ENCODE results near the gene IL31. TPM values are rescaled to one million over a fixed set of nuclear protein-coding genes. Genes with fewer than 3 reads are reported as not detected.
"Not testable (repeated sequence)": the region's sequence is repeated elsewhere in the genome, so short reads cannot be mapped to it uniquely, and the experiment has no call there.

IL31 gene
- total RNA-seq, 1 donor from 2014 or later, result not detected

- TF ChIP-seq CTCF (IDR thresholded peaks at IDR 0.05; ENCODE audit: partially characterized antibody, unreplicated experiment), result no peak
- no peaks in the 10 kb centered on the region for H3K36me3 Mint-ChIP-seq (ENCODE audit: unreplicated experiment)
- DNase-seq, result no peak
- peaks cover 8% of the 10 kb centered on the region for H3K9me3 Mint-ChIP-seq (ENCODE audit: unreplicated experiment)
- peaks cover 5% of the 10 kb centered on the region for H3K27me3 Mint-ChIP-seq (ENCODE audit: unreplicated experiment)
- no peak overlapping the region for H3K4me3 Mint-ChIP-seq (ENCODE audit: unreplicated experiment)
- H3K4me1 Mint-ChIP-seq (ENCODE audit: low read depth, unreplicated experiment), result peaks cover 3% of the 10 kb centered on the region
- H3K27ac Mint-ChIP-seq (ENCODE audit: unreplicated experiment), result no peak overlapping the region
Measured at GRCh38 chr12:122185079-122185478, 11.1 kb upstream of the IL31 start.

GRCh38 chr12:122184517-122184916 is 10.5 kb upstream of the IL31 start:
- Mint-ChIP-seq H3K4me3 (ENCODE audit: unreplicated experiment) (peak overlapping the region; percentile 52), H3K4me1 (ENCODE audit: low read depth, unreplicated experiment) (peaks cover 3% of the 10 kb centered on the region), H3K27ac (ENCODE audit: unreplicated experiment) (no peak overlapping the region), H3K36me3 (ENCODE audit: unreplicated experiment) (no peaks in the 10 kb centered on the region), H3K27me3 (ENCODE audit: unreplicated experiment) (peaks cover 5% of the 10 kb centered on the region), H3K9me3 (ENCODE audit: unreplicated experiment) (peaks cover 8% of the 10 kb centered on the region)
- no peak for DNase-seq
- no peak for TF ChIP-seq CTCF (IDR thresholded peaks at IDR 0.05; ENCODE audit: partially characterized antibody, unreplicated experiment)

DNA sequence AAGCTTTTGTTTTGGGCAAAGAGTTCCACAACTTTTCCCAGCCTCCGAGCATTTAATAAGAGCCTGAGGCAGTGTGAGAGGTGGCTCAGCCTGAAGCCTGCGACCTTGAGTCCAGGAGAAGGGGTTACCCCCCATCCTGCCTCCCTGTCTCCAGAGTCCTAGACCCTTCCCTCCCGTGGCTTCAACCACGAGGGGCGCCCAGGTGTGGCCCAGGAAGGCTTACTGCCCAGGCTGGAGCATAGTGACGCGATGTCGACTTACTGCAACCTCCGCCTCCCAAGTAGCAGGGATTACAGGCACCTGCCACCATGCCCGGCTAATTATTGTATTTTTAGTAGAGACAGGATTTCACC is 9.5 kb upstream of the IL31 start:
- Mint-ChIP-seq H3K27ac (ENCODE audit: unreplicated experiment) (no peak overlapping the region), H3K9me3 (ENCODE audit: unreplicated experiment) (peaks cover 13% of the 10 kb centered on the region), H3K4me3 (ENCODE audit: unreplicated experiment) (peak overlapping the region; percentile 49), H3K27me3 (ENCODE audit: unreplicated experiment) (peaks cover 9% of the 10 kb centered on the region), H3K4me1 (ENCODE audit: low read depth, unreplicated experiment) (peaks cover 3% of the 10 kb centered on the region), H3K36me3 (ENCODE audit: unreplicated experiment) (no peaks in the 10 kb centered on the region)
- TF ChIP-seq CTCF (IDR thresholded peaks at IDR 0.05; ENCODE audit: partially characterized antibody, unreplicated experiment), result no peak
- DNase-seq, result no peak

- H3K4me1 Mint-ChIP-seq (ENCODE audit: low read depth, unreplicated experiment), result peaks cover 3% of the 10 kb centered on the region
- DNase-seq, result peak; percentile 88
- H3K9me3 Mint-ChIP-seq (ENCODE audit: unreplicated experiment), result peaks cover 14% of the 10 kb centered on the region
- H3K27ac Mint-ChIP-seq (ENCODE audit: unreplicated experiment), result peak within 1 kb of the TSS; percentile 82
- H3K36me3 Mint-ChIP-seq (ENCODE audit: unreplicated experiment), result no peaks in the 10 kb centered on the region
- H3K4me3 Mint-ChIP-seq (ENCODE audit: unreplicated experiment), result peak within 1 kb of the TSS; percentile 79
- peaks cover 9% of the 10 kb centered on the region for H3K27me3 Mint-ChIP-seq (ENCODE audit: unreplicated experiment)
- no peak for TF ChIP-seq CTCF (IDR thresholded peaks at IDR 0.05; ENCODE audit: partially characterized antibody, unreplicated experiment)
Measured at GRCh38 chr12:122182887-122183587, 9.0 kb upstream of the IL31 start, which contains the start of gene LRRC43. Gene LRRC43, plus strand, starts transcription at chr12:122183123. Its CDS starts 22 bp downstream, at chr12:122183145.

DNA sequence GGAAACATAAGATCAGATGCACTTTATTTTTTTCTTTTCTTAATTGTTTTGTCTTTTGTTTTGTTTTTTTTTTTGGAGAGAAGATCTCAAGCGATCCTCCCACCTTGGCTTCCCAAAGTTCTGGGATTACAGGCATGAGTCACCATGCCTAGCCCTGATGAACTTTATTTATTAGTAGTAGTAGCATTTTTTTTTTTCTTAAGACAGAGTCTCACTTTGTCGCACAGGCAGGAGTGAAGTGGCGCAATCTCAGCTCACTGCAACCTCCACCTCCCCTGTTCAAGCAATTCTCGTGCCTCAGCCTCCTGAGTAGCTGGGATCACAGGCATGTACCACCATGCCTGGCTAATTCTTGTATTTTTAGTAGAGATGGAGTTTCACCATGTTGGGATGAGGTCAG is 2.5 kb upstream of the IL31 start:
- not testable (repeated sequence) for H3K27ac Mint-ChIP-seq (ENCODE audit: unreplicated experiment)

More for the DNA sequence above, 2.5 kb upstream of the IL31 start:
- H3K4me1 Mint-ChIP-seq (ENCODE audit: low read depth, unreplicated experiment); DNase-seq; H3K36me3 Mint-ChIP-seq (ENCODE audit: unreplicated experiment); H3K4me3 Mint-ChIP-seq (ENCODE audit: unreplicated experiment); H3K9me3 Mint-ChIP-seq (ENCODE audit: unreplicated experiment); H3K27me3 Mint-ChIP-seq (ENCODE audit: unreplicated experiment): not testable (repeated sequence)

Data from glutamatergic neuron (in vitro differentiated cells).